ENCODE data around the gene NIFK. TPM values are rescaled to one million over a fixed set of nuclear protein-coding genes. Genes with fewer than 3 reads are reported as not detected.

The NIFK gene
- total and polyA plus RNA-seq, 2 experiments from 2014 or later: 56.2 to 107 TPM

DNA sequence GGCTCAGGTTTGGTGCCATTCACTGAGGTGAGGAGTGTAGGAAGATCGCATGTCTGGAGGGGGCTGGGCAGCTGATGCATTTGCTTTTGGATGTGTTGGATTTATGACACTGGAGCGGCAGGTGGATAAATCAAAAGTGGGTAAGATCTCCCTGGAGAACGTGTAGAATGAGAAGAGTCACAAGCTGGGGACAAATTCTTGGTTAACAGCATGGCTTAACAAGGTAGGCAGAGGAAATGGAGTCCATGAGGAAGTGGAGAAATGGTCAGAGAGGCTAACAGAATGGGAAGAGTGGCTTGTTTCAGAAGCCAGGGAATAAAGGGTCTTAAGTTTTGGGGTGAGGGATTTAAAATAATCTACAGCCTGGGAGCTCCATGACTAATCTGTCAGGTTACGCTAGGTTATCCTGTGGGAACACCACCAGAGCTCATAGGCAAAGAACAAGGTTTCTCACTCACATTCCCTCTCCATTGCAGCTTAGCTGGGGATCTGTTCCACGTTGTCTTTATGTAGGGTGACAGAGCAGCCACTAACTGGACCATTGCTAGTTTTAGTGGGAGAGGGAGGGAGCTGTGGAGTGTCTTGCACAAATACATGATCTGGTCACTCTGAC lies 31.6 kb upstream of the NIFK start:
- no peak overlapping the region for H3K4me3 ChIP-seq
- H2AFZ ChIP-seq: no peak overlapping the region
- H3K4me2 ChIP-seq (ENCODE audit: unreplicated experiment): no peak overlapping the region
- TF ChIP-seq EZH2phosphoT487 (IDR thresholded peaks at IDR 0.05; ENCODE audit: insufficient read depth, low read depth) (no peak), EZH2 (IDR thresholded peaks at IDR 0.05; ENCODE audit: insufficient read depth, poor library complexity, severe bottlenecking) (no peak)
- H3K4me1 ChIP-seq (ENCODE audit: insufficient read depth): no peaks in the 10 kb centered on the region
- H3K27me3 ChIP-seq (replicated peaks; ENCODE audit: insufficient read depth): no peaks in the 10 kb centered on the region
- no peaks in the 10 kb centered on the region for H3K9me3 ChIP-seq (ENCODE audit: low read depth)
- H3K9me2 ChIP-seq (ENCODE audit: insufficient read depth): no peaks in the 10 kb centered on the region
- H3K9ac ChIP-seq: no peak overlapping the region
- WGBS, 2 experiments (ENCODE audit: low coverage in 1 of 2, low lambda C conversion rate in 2 of 2, missing lambda C conversion rate in 2 of 2): 84 to 89% methylated on average over 5 of the region's 5 CpGs
- peaks cover 47% of the 10 kb centered on the region for H3K36me3 ChIP-seq (ENCODE audit: low read depth)
- H3K27ac ChIP-seq: no peak overlapping the region
- H3K79me2 ChIP-seq (ENCODE audit: insufficient read depth): no peaks in the 10 kb centered on the region
- in situ Hi-C loops (cut with MboI): no loop called here
- H4K20me1 ChIP-seq (ENCODE audit: insufficient read depth): no peaks in the 10 kb centered on the region
- H3F3A ChIP-seq (ENCODE audit: insufficient read depth): no peaks in the 10 kb centered on the region
- no peak for DNase-seq

DNA sequence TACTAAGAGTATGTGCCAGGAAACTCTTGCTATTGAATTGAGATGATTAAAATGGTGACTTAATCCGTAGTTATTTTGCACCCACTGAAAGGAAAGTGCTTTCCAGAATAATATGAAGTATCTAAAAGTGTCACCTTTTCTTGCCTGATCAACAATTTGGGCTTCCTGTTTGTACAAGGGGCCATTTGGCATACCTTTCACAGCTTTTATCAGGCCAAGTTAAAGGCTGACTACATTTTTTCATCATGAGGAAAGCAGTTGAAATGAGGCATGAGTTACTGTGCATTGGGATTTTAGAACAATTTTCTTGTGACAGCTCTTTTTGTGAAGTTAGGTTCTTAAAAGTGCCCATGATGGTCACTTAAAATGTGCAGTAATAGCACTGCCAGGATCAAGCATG lies 29.9 kb upstream of the NIFK start:
- H3K27ac ChIP-seq: no peak overlapping the region
- TF ChIP-seq EZH2phosphoT487 (IDR thresholded peaks at IDR 0.05; ENCODE audit: insufficient read depth, low read depth): no peak
- TF ChIP-seq EZH2 (IDR thresholded peaks at IDR 0.05; ENCODE audit: insufficient read depth, poor library complexity, severe bottlenecking): no peak
- in situ Hi-C loops (cut with MboI): no loop called here
- no peaks in the 10 kb centered on the region for H3K9me3 ChIP-seq (ENCODE audit: low read depth)
- H4K20me1 ChIP-seq (ENCODE audit: insufficient read depth): no peaks in the 10 kb centered on the region
- 100% methylated on average over 1 of the region's 1 CpG for WGBS, 2 experiments (ENCODE audit: low coverage in 1 of 2, low lambda C conversion rate in 2 of 2, missing lambda C conversion rate in 2 of 2)
- no peaks in the 10 kb centered on the region for H3K9me2 ChIP-seq (ENCODE audit: insufficient read depth)
- peaks cover 8% of the 10 kb centered on the region; the same call in 1 of the 2 replicates for H3F3A ChIP-seq (ENCODE audit: insufficient read depth)
- H3K79me2 ChIP-seq (ENCODE audit: insufficient read depth): no peaks in the 10 kb centered on the region; the same call in 1 of the 2 replicates
- peaks cover 58% of the 10 kb centered on the region for H3K36me3 ChIP-seq (ENCODE audit: low read depth)
- no peak for DNase-seq
- H3K4me3 ChIP-seq: no peak overlapping the region
- H3K9ac ChIP-seq: no peak overlapping the region
- no peak overlapping the region for H3K4me2 ChIP-seq (ENCODE audit: unreplicated experiment)
- no peaks in the 10 kb centered on the region for H3K27me3 ChIP-seq (replicated peaks; ENCODE audit: insufficient read depth)
- no peak overlapping the region for H2AFZ ChIP-seq
- no peaks in the 10 kb centered on the region for H3K4me1 ChIP-seq (ENCODE audit: insufficient read depth)

DNA sequence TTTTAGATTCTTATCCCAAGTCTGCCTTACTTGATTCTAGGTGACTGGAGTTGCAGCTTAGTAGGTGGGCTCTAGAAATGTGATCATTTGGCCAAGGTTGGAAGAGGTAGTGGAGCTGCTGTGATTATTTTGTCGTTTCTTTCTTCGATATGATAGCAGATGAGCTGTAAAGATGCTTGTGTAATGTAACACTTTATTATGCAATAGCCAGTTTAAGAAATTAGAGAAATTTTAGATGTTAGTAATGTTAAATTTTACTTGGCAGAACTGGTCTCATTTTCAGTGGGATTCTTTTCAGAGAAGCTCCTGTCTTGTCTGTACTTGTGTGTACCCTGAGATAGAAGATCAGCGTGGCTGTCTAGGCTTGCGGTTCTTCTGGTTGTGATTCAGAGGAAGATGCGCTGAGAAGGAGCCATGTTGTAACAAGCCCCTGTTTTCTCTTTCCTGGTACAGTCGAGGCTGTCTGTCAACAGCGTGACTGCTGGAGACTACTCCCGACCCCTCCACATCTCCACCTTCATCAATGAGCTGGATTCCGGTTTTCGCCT lies 28.1 kb upstream of the NIFK start:
- no peak overlapping the region for H3K9ac ChIP-seq
- in situ Hi-C loops (cut with MboI): no loop called here
- no peak for DNase-seq
- peaks cover 8% of the 10 kb centered on the region; the same call in 1 of the 2 replicates for H3F3A ChIP-seq (ENCODE audit: insufficient read depth)
- no peaks in the 10 kb centered on the region for H3K9me3 ChIP-seq (ENCODE audit: low read depth)
- no peak overlapping the region for H3K4me2 ChIP-seq (ENCODE audit: unreplicated experiment)
- H3K27me3 ChIP-seq (replicated peaks; ENCODE audit: insufficient read depth): no peaks in the 10 kb centered on the region
- TF ChIP-seq EZH2phosphoT487 (IDR thresholded peaks at IDR 0.05; ENCODE audit: insufficient read depth, low read depth) (no peak), EZH2 (IDR thresholded peaks at IDR 0.05; ENCODE audit: insufficient read depth, poor library complexity, severe bottlenecking) (no peak)
- H3K27ac ChIP-seq: no peak overlapping the region
- whole genome bisulfite sequencing, 2 experiments (ENCODE audit: low coverage in 1 of 2, low lambda C conversion rate in 2 of 2, missing lambda C conversion rate in 2 of 2): 93 to 96% methylated on average over 10 of the region's 10 CpGs
- H3K79me2 ChIP-seq (ENCODE audit: insufficient read depth): peaks cover 15% of the 10 kb centered on the region; the same call in 1 of the 2 replicates
- H4K20me1 ChIP-seq (ENCODE audit: insufficient read depth): no peaks in the 10 kb centered on the region
- H3K4me1 ChIP-seq (ENCODE audit: insufficient read depth): no peaks in the 10 kb centered on the region
- peaks cover 65% of the 10 kb centered on the region for H3K36me3 ChIP-seq (ENCODE audit: low read depth)
- no peak overlapping the region for H2AFZ ChIP-seq
- no peaks in the 10 kb centered on the region for H3K9me2 ChIP-seq (ENCODE audit: insufficient read depth)
- no peak overlapping the region for H3K4me3 ChIP-seq

DNA sequence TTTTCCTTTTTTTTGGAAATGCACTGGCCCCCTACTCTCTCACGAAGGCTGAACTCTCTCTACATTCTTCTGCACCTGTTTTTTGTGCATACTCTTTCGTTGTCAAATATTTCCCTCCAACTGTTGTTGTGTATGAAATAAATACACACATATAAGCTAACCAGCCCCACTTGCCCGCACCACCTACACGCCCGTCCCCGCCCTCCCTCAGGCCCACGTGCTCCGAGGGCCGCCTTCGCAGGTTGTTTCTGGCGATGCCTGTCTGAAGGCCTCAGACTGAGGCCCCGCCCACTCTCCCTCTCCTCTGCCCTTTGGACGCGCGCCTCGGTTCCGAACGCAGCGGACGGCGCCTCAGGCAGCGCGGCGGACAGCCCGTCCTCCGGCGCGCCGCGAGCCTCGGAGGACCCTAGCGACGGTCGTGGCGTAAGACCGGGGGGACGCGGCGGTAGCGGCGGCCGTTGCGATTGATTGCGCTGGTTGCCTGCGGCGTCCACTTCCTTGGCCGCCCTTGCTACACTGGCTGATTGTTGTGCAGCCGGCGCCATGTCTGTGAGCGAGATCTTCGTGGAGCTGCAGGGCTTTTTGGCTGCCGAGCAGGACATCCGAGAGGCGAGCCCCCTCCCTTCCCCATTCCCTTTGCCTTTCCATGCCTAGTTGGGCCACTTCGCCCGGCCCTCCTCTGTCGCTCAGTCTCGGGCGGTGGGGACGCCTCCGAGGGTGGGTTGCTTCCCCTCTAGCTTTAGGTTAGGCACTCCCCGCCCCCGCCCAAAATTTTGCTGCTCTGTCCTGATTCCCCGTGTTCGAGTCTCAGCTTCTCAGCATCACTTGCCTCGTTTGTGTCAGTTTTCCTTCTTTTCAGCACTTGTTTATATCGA lies 18.8 kb upstream of the NIFK start, which contains the start of gene TSN:
TSN (plus strand) TSS at position 415 of the 875 bp plus-strand sequence; CDS start at position 544, 129 bp downstream.
- Histone ChIP-seq H2AFZ (peak within 1 kb of the TSS; percentile 92), H3K9me3 (ENCODE audit: low read depth) (no peaks in the 10 kb centered on the region), H3K36me3 (ENCODE audit: low read depth) (peaks cover 12% of the 10 kb centered on the region), H3K4me2 (ENCODE audit: unreplicated experiment) (peak within 1 kb of the TSS; percentile 89), H3K9me2 (ENCODE audit: insufficient read depth) (no peaks in the 10 kb centered on the region), H3F3A (ENCODE audit: insufficient read depth) (no peaks in the 10 kb centered on the region; the same call in 1 of the 2 replicates), H3K27ac (peak within 1 kb of the TSS; percentile 70), H4K20me1 (ENCODE audit: insufficient read depth) (0 out of 2 replicates have a peak, but pooled peaks cover 5% of the 10 kb centered on the region), H3K9ac (peak within 1 kb of the TSS; percentile 93), H3K4me3 (peak within 1 kb of the TSS; percentile 94), H3K79me2 (ENCODE audit: insufficient read depth) (peaks cover 54% of the 10 kb centered on the region), H3K27me3 (replicated peaks; ENCODE audit: insufficient read depth) (no peaks in the 10 kb centered on the region), H3K4me1 (ENCODE audit: insufficient read depth) (peaks cover 15% of the 10 kb centered on the region)
- in situ Hi-C loops (cut with MboI): no loop called here
- peak; percentile 100 for DNase-seq
- TF ChIP-seq EZH2phosphoT487 (IDR thresholded peaks at IDR 0.05; ENCODE audit: insufficient read depth, low read depth) (no peak), EZH2 (IDR thresholded peaks at IDR 0.05; ENCODE audit: insufficient read depth, poor library complexity, severe bottlenecking) (no peak)
- WGBS, 2 experiments (ENCODE audit: low coverage in 1 of 2, low lambda C conversion rate in 2 of 2, missing lambda C conversion rate in 2 of 2): 0 to 1% methylated on average over 53 to 67 of the region's 67 CpGs

All from GM23248 (cell line).